GM12801 (cell line): ENCODE measurements around the gene ATG2B.

ENCODE experiments used
- CTCF ChIP-seq: IDR thresholded peaks from one replicate; pipeline ENCODE4 v1.5.1; 2011; ENCODE audit warnings: control low read depth; ENCODE audit not compliant: insufficient read length; ENCODE audit errors: extremely low read depth

Gene ATG2B

GRCh38 chr14:96373538-96373937 lies 10.4 kb upstream of the ATG2B start:
- TF ChIP-seq CTCF, result no peak

- TF ChIP-seq CTCF, result no peak
Observed at GRCh38 chr14:96370528-96370927, 7.4 kb upstream of the ATG2B start.

- TF ChIP-seq CTCF, result no peak
Observed at GRCh38 chr14:96368534-96368933, 5.4 kb upstream of the ATG2B start.

- TF ChIP-seq CTCF, result no peak
Observed at GRCh38 chr14:96364962-96365361, 1.8 kb upstream of the ATG2B start.

GRCh38 chr14:96363751-96364336 lies 703 bp upstream of the ATG2B start:
- no peak for TF ChIP-seq CTCF

GRCh38 chr14:96362071-96362964 lies 823 bp downstream of the ATG2B start:
- no peak for TF ChIP-seq CTCF

GRCh38 chr14:96359959-96360358 lies 3.2 kb downstream of the ATG2B start:
- no peak for TF ChIP-seq CTCF
